GM23338 (cell line): ENCODE data around the gene FHL2. TPM values are rescaled to one million over a fixed set of nuclear protein-coding genes. Genes with fewer than 3 reads are reported as not detected.

ENCODE experiments used
- ATAC-seq: fragments of 200-7000 bp; cut with Tn5 transposase; 3 replicates; pipeline ENCODE4 v1.9.1; 2020
- DNase-seq: peaks from one replicate; pipeline ENCODE4 v3.0.0-alpha.2; 2015; ENCODE audit warnings: low spot score
- H2AFZ ChIP-seq: fragments of 200-600 bp; sonication (generic); 2 replicates; pipeline ENCODE4 v1.8.0; 2016; ENCODE audit warnings: antibody characterized with exemption, mild to moderate bottlenecking, moderate library complexity
- H3F3A ChIP-seq: fragments of 200-600 bp; sonication (generic); replicated peaks from 2 replicates; pipeline ENCODE4 v1.8.0; 2017; ENCODE audit warnings: antibody characterized with exemption, mixed run types, low read depth
- H3K27ac ChIP-seq: fragments of 200-600 bp; sonication (generic); 2 replicates; pipeline ENCODE4 v1.6.1; 2016; ENCODE audit warnings: low read depth
- H3K27me3 ChIP-seq: fragments of 200-600 bp; sonication (generic); 2 replicates; pipeline ENCODE4 v1.8.0; 2016; ENCODE audit warnings: mild to moderate bottlenecking, mixed run types, moderate library complexity; ENCODE audit not compliant: insufficient read depth
- H3K36me3 ChIP-seq: fragments of 200-600 bp; sonication (generic); 2 replicates; pipeline ENCODE4 v1.8.0; 2016; ENCODE audit warnings: mild to moderate bottlenecking; ENCODE audit not compliant: insufficient read depth
- H3K4me1 ChIP-seq: fragments of 200-600 bp; sonication (generic); 2 replicates; pipeline ENCODE4 v1.8.0; 2016; ENCODE audit warnings: mild to moderate bottlenecking, moderate library complexity; ENCODE audit not compliant: insufficient read depth
- H3K4me2 ChIP-seq: fragments of 200-600 bp; sonication (generic); 2 replicates; pipeline ENCODE4 v1.7.1; 2017; ENCODE audit warnings: mixed run types
- H3K4me3 ChIP-seq: fragments of 200-600 bp; sonication (generic); 2 replicates; pipeline ENCODE4 v1.6.1; 2016; ENCODE audit warnings: mixed run types
- H3K79me2 ChIP-seq: fragments of 200-600 bp; sonication (generic); replicated peaks from 2 replicates; pipeline ENCODE4 v1.8.0; 2017; ENCODE audit warnings: mild to moderate bottlenecking; ENCODE audit not compliant: insufficient read depth
- H3K9me2 ChIP-seq: fragments of 200-600 bp; sonication (generic); 2 replicates; pipeline ENCODE4 v1.8.0; 2017; ENCODE audit not compliant: insufficient read depth
- H4K20me1 ChIP-seq: fragments of 200-600 bp; sonication (generic); replicated peaks from 2 replicates; pipeline ENCODE4 v1.8.0; 2017; ENCODE audit warnings: mild to moderate bottlenecking; ENCODE audit not compliant: insufficient read depth
- H3K27ac Mint-ChIP-seq: 2 replicates; pipeline ENCODE4 v1.8.0; 2020; ENCODE audit warnings: inconsistent platforms, mild to moderate bottlenecking, moderate library complexity, mixed read lengths
- H3K27me3 Mint-ChIP-seq: 3 replicates; pipeline ENCODE4 v1.8.0; 2022; ENCODE audit warnings: low read depth, mild to moderate bottlenecking, moderate library complexity, mixed read lengths, inconsistent platforms; ENCODE audit not compliant: insufficient read depth, poor library complexity
- H3K36me3 Mint-ChIP-seq: 3 replicates; pipeline ENCODE4 v1.8.0; 2021; ENCODE audit warnings: low read depth, mild to moderate bottlenecking, inconsistent platforms, moderate library complexity, mixed read lengths
- H3K4me1 Mint-ChIP-seq: 3 replicates; pipeline ENCODE4 v1.8.0; 2020; ENCODE audit warnings: mild to moderate bottlenecking, inconsistent platforms, mixed read lengths
- H3K4me3 Mint-ChIP-seq: 3 replicates; pipeline ENCODE4 v1.8.0; 2021; ENCODE audit warnings: moderate library complexity, mild to moderate bottlenecking, inconsistent platforms, mixed read lengths
- H3K9me3 Mint-ChIP-seq: 3 replicates; pipeline ENCODE4 v1.8.0; 2020; ENCODE audit warnings: moderate library complexity, mild to moderate bottlenecking, inconsistent platforms, mixed read lengths
- CREB1 ChIP-seq: fragments of 250-450 bp; sonication (Bioruptor Pico); IDR thresholded peaks from 2 replicates; pipeline ENCODE4 v1.5.0; 2020; ENCODE audit warnings: low read depth, mild to moderate bottlenecking, moderate library complexity
- EZH2phosphoT487 ChIP-seq: fragments of 200-600 bp; sonication (generic); IDR thresholded peaks from one replicate; pipeline ENCODE4 v1.8.1; 2018; ENCODE audit warnings: antibody characterized with exemption; ENCODE audit not compliant: unreplicated experiment
- JUNB ChIP-seq: IDR thresholded peaks from one replicate; pipeline ENCODE4 v1.6.1; 2016; ENCODE audit warnings: antibody characterized with exemption; ENCODE audit not compliant: unreplicated experiment
- NANOG ChIP-seq: IDR thresholded peaks from 2 replicates; pipeline ENCODE4 v1.6.1; 2016; ENCODE audit warnings: antibody characterized with exemption, borderline replicate concordance
- POLR2AphosphoS5 ChIP-seq: IDR thresholded peaks from 2 replicates; pipeline ENCODE4 v1.6.1; 2016; ENCODE audit warnings: antibody characterized with exemption, low read depth
- STAT1 ChIP-seq: IDR thresholded peaks from one replicate; pipeline ENCODE4 v1.6.1; 2016; ENCODE audit warnings: antibody characterized with exemption; ENCODE audit not compliant: unreplicated experiment
- ZNF114 ChIP-seq: fragments of 250-450 bp; sonication (Bioruptor Pico); IDR thresholded peaks from 2 replicates; pipeline ENCODE4 v1.5.0; 2020; ENCODE audit warnings: mild to moderate bottlenecking, moderate library complexity
- ZNF331 ChIP-seq: fragments of 250-450 bp; sonication (Bioruptor Pico); IDR thresholded peaks from 2 replicates; pipeline ENCODE4 v1.5.0; 2020; ENCODE audit warnings: low read depth, mild to moderate bottlenecking, moderate library complexity
- polyA plus RNA-seq: library from polyadenylated mRNA; unstranded; fragments of >200 nt; fragmentation: Nextera tagmentation; extraction: Ambion mirVana; gene quantifications from 2 replicates; pipeline ENCODE4 v1.2.1, GENCODE V29; 2016
- total RNA-seq: library from RNA; depleted of rRNA; stranded (reverse); fragments of >200 nt; shearing (Covaris generic); gene quantifications from 2 replicates; pipeline ENCODE4 v1.2.3, GENCODE V29; 2014
- TF ChIP-seq, protein P1 (sequence below), 2 experiments: fragments of 200-600 bp in 1 of 2; sonication (generic) in 1 of 2; conservative IDR thresholded peaks; 2 replicates each; pipeline versions ENCODE4 v1.5.1 to v1.6.1; 2016 to 2017; ENCODE audit warnings: antibody characterized with exemption in 2 of 2, low read depth in 2 of 2, mild to moderate bottlenecking in 2 of 2, moderate library complexity in 1 of 2
- TF ChIP-seq, protein P2 (sequence below): IDR thresholded peaks from one replicate; pipeline ENCODE4 v1.6.1; 2018; ENCODE audit warnings: antibody characterized with exemption; ENCODE audit not compliant: unreplicated experiment
- TF ChIP-seq, protein P3 (sequence below): fragments of 250-450 bp; sonication (Bioruptor Pico); IDR thresholded peaks from 2 replicates; pipeline ENCODE4 v1.5.0; 2020; ENCODE audit warnings: mild to moderate bottlenecking, moderate library complexity

FHL2 gene
- total and polyA plus RNA-seq, 2 experiments from 2014 or later = 29.0 to 30.9 TPM

DNA sequence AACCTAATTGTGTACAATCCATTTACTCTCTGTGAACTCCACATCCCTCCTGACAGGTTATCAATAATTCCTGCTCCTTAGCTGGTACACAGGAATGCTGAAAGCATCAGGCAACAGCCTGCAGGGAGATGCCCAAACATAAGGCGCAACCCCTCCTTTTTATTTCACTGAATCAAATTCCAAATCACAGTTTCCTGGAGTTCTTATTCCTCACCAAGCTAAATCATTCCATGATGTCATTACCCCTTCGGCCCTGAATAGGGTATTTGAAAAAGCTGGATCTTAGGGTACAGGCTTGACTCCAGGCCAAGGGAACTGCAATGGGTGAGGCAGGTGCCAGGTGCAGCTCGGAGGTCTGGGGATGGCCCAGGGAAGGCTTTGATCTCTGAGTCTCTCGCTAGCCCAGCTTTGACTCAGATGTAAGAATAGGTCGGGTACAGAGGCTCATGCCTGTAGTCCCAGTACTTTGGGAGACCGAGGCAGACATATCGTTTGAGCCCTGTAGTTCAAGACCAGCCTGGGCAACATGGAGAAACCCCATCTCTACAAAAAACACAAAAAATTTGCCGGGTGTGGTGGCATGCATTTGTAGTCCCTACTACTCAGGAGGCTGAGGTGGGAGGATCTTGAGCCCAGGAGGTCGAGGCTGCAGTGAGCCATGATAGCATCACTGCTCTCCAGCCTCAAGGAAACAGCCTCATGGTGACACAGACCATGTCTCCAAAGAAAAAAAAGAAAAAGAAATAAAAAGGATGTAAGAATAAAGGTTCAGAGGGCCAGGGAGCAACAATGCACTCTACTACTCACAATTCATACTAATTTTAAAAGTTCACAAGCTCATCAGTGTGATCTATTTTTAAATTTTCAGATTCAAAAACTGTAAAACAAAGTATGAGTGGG, 6.8 kb downstream of the FHL2 start:
- H3K4me1 ChIP-seq = no peaks in the 10 kb centered on the region
- no peak overlapping the region for H2AFZ ChIP-seq
- H3K9me2 ChIP-seq = no peaks in the 10 kb centered on the region
- peaks cover 10% of the 10 kb centered on the region; the same call in 1 of the 2 replicates for H4K20me1 ChIP-seq
- no peaks in the 10 kb centered on the region for H3K27me3 ChIP-seq
- H3K4me3 ChIP-seq = no peak overlapping the region
- peaks cover 7% of the 10 kb centered on the region for H3K4me1 Mint-ChIP-seq
- no peak overlapping the region for H3K27ac ChIP-seq
- no peaks in the 10 kb centered on the region for H3K9me3 Mint-ChIP-seq
- peaks cover 3% of the 10 kb centered on the region for H3K27me3 Mint-ChIP-seq
- peaks cover 19% of the 10 kb centered on the region; the same call in 2 of the 3 replicates for H3K36me3 Mint-ChIP-seq
- peaks cover 94% of the 10 kb centered on the region for H3K79me2 ChIP-seq
- no peak for TF ChIP-seq EZH2phosphoT487
- TF ChIP-seq, protein P1, sequence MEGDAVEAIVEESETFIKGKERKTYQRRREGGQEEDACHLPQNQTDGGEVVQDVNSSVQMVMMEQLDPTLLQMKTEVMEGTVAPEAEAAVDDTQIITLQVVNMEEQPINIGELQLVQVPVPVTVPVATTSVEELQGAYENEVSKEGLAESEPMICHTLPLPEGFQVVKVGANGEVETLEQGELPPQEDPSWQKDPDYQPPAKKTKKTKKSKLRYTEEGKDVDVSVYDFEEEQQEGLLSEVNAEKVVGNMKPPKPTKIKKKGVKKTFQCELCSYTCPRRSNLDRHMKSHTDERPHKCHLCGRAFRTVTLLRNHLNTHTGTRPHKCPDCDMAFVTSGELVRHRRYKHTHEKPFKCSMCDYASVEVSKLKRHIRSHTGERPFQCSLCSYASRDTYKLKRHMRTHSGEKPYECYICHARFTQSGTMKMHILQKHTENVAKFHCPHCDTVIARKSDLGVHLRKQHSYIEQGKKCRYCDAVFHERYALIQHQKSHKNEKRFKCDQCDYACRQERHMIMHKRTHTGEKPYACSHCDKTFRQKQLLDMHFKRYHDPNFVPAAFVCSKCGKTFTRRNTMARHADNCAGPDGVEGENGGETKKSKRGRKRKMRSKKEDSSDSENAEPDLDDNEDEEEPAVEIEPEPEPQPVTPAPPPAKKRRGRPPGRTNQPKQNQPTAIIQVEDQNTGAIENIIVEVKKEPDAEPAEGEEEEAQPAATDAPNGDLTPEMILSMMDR (conservative IDR thresholded peaks at IDR 0.05; ENCODE audit: low read depth in 2 of 2) = no peak
- TF ChIP-seq, protein P2, sequence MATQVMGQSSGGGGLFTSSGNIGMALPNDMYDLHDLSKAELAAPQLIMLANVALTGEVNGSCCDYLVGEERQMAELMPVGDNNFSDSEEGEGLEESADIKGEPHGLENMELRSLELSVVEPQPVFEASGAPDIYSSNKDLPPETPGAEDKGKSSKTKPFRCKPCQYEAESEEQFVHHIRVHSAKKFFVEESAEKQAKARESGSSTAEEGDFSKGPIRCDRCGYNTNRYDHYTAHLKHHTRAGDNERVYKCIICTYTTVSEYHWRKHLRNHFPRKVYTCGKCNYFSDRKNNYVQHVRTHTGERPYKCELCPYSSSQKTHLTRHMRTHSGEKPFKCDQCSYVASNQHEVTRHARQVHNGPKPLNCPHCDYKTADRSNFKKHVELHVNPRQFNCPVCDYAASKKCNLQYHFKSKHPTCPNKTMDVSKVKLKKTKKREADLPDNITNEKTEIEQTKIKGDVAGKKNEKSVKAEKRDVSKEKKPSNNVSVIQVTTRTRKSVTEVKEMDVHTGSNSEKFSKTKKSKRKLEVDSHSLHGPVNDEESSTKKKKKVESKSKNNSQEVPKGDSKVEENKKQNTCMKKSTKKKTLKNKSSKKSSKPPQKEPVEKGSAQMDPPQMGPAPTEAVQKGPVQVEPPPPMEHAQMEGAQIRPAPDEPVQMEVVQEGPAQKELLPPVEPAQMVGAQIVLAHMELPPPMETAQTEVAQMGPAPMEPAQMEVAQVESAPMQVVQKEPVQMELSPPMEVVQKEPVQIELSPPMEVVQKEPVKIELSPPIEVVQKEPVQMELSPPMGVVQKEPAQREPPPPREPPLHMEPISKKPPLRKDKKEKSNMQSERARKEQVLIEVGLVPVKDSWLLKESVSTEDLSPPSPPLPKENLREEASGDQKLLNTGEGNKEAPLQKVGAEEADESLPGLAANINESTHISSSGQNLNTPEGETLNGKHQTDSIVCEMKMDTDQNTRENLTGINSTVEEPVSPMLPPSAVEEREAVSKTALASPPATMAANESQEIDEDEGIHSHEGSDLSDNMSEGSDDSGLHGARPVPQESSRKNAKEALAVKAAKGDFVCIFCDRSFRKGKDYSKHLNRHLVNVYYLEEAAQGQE = no peak
- TF ChIP-seq CREB1 (CRISPR knock-in tag) = no peak
- TF ChIP-seq ZNF331 (CRISPR knock-in tag) = no peak
- no peak for TF ChIP-seq POLR2AphosphoS5
- no peak for TF ChIP-seq ZNF114 (CRISPR knock-in tag)
- TF ChIP-seq NANOG = no peak
- no peak for TF ChIP-seq JUNB
- no peak for TF ChIP-seq STAT1
- TF ChIP-seq, protein P3, sequence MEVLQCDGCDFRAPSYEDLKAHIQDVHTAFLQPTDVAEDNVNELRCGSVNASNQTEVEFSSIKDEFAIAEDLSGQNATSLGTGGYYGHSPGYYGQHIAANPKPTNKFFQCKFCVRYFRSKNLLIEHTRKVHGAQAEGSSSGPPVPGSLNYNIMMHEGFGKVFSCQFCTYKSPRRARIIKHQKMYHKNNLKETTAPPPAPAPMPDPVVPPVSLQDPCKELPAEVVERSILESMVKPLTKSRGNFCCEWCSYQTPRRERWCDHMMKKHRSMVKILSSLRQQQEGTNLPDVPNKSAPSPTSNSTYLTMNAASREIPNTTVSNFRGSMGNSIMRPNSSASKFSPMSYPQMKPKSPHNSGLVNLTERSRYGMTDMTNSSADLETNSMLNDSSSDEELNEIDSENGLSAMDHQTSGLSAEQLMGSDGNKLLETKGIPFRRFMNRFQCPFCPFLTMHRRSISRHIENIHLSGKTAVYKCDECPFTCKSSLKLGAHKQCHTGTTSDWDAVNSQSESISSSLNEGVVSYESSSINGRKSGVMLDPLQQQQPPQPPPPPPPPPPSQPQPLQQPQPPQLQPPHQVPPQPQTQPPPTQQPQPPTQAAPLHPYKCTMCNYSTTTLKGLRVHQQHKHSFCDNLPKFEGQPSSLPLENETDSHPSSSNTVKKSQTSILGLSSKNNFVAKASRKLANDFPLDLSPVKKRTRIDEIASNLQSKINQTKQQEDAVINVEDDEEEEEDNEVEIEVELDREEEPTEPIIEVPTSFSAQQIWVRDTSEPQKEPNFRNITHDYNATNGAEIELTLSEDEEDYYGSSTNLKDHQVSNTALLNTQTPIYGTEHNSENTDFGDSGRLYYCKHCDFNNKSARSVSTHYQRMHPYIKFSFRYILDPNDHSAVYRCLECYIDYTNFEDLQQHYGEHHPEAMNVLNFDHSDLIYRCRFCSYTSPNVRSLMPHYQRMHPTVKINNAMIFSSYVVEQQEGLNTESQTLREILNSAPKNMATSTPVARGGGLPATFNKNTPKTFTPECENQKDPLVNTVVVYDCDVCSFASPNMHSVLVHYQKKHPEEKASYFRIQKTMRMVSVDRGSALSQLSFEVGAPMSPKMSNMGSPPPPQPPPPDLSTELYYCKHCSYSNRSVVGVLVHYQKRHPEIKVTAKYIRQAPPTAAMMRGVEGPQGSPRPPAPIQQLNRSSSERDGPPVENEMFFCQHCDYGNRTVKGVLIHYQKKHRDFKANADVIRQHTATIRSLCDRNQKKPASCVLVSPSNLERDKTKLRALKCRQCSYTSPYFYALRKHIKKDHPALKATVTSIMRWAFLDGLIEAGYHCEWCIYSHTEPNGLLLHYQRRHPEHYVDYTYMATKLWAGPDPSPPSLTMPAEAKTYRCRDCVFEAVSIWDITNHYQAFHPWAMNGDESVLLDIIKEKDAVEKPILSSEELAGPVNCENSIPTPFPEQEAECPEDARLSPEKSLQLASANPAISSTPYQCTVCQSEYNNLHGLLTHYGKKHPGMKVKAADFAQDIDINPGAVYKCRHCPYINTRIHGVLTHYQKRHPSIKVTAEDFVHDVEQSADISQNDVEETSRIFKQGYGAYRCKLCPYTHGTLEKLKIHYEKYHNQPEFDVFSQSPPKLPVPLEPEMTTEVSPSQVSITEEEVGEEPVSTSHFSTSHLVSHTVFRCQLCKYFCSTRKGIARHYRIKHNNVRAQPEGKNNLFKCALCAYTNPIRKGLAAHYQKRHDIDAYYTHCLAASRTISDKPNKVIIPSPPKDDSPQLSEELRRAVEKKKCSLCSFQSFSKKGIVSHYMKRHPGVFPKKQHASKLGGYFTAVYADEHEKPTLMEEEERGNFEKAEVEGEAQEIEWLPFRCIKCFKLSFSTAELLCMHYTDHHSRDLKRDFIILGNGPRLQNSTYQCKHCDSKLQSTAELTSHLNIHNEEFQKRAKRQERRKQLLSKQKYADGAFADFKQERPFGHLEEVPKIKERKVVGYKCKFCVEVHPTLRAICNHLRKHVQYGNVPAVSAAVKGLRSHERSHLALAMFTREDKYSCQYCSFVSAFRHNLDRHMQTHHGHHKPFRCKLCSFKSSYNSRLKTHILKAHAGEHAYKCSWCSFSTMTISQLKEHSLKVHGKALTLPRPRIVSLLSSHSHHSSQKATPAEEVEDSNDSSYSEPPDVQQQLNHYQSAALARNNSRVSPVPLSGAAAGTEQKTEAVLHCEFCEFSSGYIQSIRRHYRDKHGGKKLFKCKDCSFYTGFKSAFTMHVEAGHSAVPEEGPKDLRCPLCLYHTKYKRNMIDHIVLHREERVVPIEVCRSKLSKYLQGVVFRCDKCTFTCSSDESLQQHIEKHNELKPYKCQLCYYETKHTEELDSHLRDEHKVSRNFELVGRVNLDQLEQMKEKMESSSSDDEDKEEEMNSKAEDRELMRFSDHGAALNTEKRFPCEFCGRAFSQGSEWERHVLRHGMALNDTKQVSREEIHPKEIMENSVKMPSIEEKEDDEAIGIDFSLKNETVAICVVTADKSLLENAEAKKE = no peak
- H3F3A ChIP-seq = no peaks in the 10 kb centered on the region
- H3K4me3 Mint-ChIP-seq = no peak overlapping the region
- no peaks in the 10 kb centered on the region for H3K36me3 ChIP-seq
- DNase-seq (no peak), ATAC-seq (no peak)
- H3K4me2 ChIP-seq = no peak overlapping the region
- H3K27ac Mint-ChIP-seq = no peak overlapping the region
